SK-N-SH (cell line): ENCODE data around the gene ARHGAP26. TPM values are rescaled to one million over a fixed set of nuclear protein-coding genes. Genes with fewer than 3 reads are reported as not detected.

ENCODE experiments used
- CTCF ChIA-PET: fragments of 300-600, 350-600 bp; formaldehyde crosslinking; extraction: SDS; loops from one replicate; lab custom pipeline; 2021; lab: Yijun Ruan, JAX
- POLR2A ChIA-PET: fragments of 350-600 bp; sonication (Branson Sonifier 250); formaldehyde crosslinking; extraction: SDS; loops from one replicate; lab custom pipeline; 2020; ENCODE audit warnings: antibody characterized with exemption, inconsistent platforms; lab: Yijun Ruan, JAX
- DNase-seq: peaks from one replicate; pipeline ENCODE4 v3.0.0; 2012
- H2AFZ ChIP-seq: fragments of 200-600 bp; sonication (generic); 2 replicates; pipeline ENCODE4 v1.8.1; 2016; ENCODE audit warnings: antibody characterized with exemption, mild to moderate bottlenecking, low read depth
- H3F3A ChIP-seq: fragments of 200-600 bp; sonication (generic); replicated peaks from 2 replicates; pipeline ENCODE3; 2016; ENCODE audit warnings: antibody characterized with exemption, mild to moderate bottlenecking; ENCODE audit not compliant: insufficient read depth
- H3K27ac ChIP-seq, 2 experiments: fragments of 200-500 bp in 1 of 2; fragments of 200-600 bp in 1 of 2; sonication (Bioruptor generic) in 1 of 2; sonication (generic), shearing (Covaris generic) in 1 of 2; 2 replicates each; pipeline versions ENCODE4 v1.5.1 to v1.6.1; 2014 to 2016; ENCODE audit warnings: low read depth in 2 of 2, inconsistent platforms in 1 of 2, low read length in 1 of 2, mild to moderate bottlenecking in 1 of 2, mixed read lengths in 1 of 2
- H3K27me3 ChIP-seq: fragments of 200-600 bp; sonication (generic), shearing (Covaris generic); 2 replicates; pipeline ENCODE4 v1.6.1; 2016; ENCODE audit warnings: mixed run types; ENCODE audit not compliant: insufficient read depth
- H3K36me3 ChIP-seq, 2 experiments: fragments of 200-500 bp in 1 of 2; fragments of 200-600 bp in 1 of 2; sonication (Bioruptor generic) in 1 of 2; sonication (generic) in 1 of 2; replicated peaks in 1 of 2; 2 replicates each; pipeline versions ENCODE3 to v1.5.1; 2014 to 2016; ENCODE audit warnings: low read length in 1 of 2, mild to moderate bottlenecking in 1 of 2; ENCODE audit not compliant: insufficient read depth in 2 of 2, control insufficient read depth in 1 of 2
- H3K4me1 ChIP-seq, 2 experiments: fragments of 200-500 bp in 1 of 2; fragments of 200-600 bp in 1 of 2; sonication (Bioruptor generic) in 1 of 2; sonication (generic), shearing (Covaris generic) in 1 of 2; 2 replicates each; pipeline versions ENCODE4 v1.5.1 to v1.6.1; 2014 to 2016; ENCODE audit warnings: low read depth in 1 of 2, low read length in 1 of 2, mixed run types in 1 of 2; ENCODE audit not compliant: insufficient read depth in 2 of 2, control insufficient read depth in 1 of 2
- H3K4me2 ChIP-seq: fragments of 200-600 bp; sonication (generic), shearing (Covaris generic); 2 replicates; pipeline ENCODE4 v1.6.1; 2017; ENCODE audit warnings: mixed run types
- H3K4me3 ChIP-seq, 2 experiments: fragments of 200-500 bp in 1 of 2; fragments of 200-600 bp in 1 of 2; sonication (Bioruptor generic) in 1 of 2; sonication (generic), shearing (Covaris generic) in 1 of 2; 2 replicates each; pipeline versions ENCODE4 v1.5.1 to v1.8.1; 2014 to 2016; ENCODE audit warnings: low read depth in 2 of 2, inconsistent platforms in 1 of 2, low read length in 1 of 2, mild to moderate bottlenecking in 1 of 2, mixed read lengths in 1 of 2, moderate library complexity in 1 of 2
- H3K79me2 ChIP-seq: fragments of 200-600 bp; sonication (generic); 2 replicates; pipeline ENCODE4 v1.8.1; 2017; ENCODE audit warnings: mild to moderate bottlenecking; ENCODE audit not compliant: insufficient read depth
- H3K9ac ChIP-seq: fragments of 200-600 bp; sonication (generic); 2 replicates; pipeline ENCODE4 v1.6.1; 2017; ENCODE audit warnings: mixed run types
- H3K9me2 ChIP-seq: fragments of 200-600 bp; sonication (generic); 2 replicates; pipeline ENCODE4 v1.6.1; 2017; ENCODE audit warnings: mixed run types
- H3K9me3 ChIP-seq: fragments of 200-600 bp; sonication (generic); 2 replicates; pipeline ENCODE4 v1.6.1; 2017; ENCODE audit warnings: mixed run types, mild to moderate bottlenecking, moderate library complexity
- H4K20me1 ChIP-seq: fragments of 200-600 bp; sonication (generic); 2 replicates; pipeline ENCODE4 v1.6.1; 2017; ENCODE audit warnings: mild to moderate bottlenecking, mixed run types; ENCODE audit not compliant: insufficient read depth
- CTCF ChIP-seq: fragments of 200-600 bp; sonication (generic); IDR thresholded peaks from 2 replicates; pipeline ENCODE4 v1.6.1; 2017; ENCODE audit warnings: antibody characterized with exemption, mild to moderate bottlenecking, moderate library complexity
- EZH2phosphoT487 ChIP-seq: fragments of 200-600 bp; sonication (generic); IDR thresholded peaks from 2 replicates; pipeline ENCODE4 v1.6.1; 2017; ENCODE audit warnings: low read depth, mixed run types, mild to moderate bottlenecking, antibody characterized with exemption, moderate library complexity, borderline replicate concordance
- FOXJ3 ChIP-seq: sonication (generic); formaldehyde crosslinking; IDR thresholded peaks from 2 replicates; pipeline ENCODE4 v1.5.1; 2020; ENCODE audit warnings: mild to moderate bottlenecking, missing genetic modification reagents
- FOXM1 ChIP-seq: IDR thresholded peaks from 2 replicates; pipeline ENCODE4 v1.4.0; 2012; ENCODE audit warnings: low read depth, mild to moderate bottlenecking
- JUND ChIP-seq: IDR thresholded peaks from 2 replicates; pipeline ENCODE4 v1.4.0; 2012
- MXI1 ChIP-seq: IDR thresholded peaks from 2 replicates; pipeline ENCODE4 v1.6.1; 2012; ENCODE audit warnings: mild to moderate bottlenecking, low read depth, low read length, improper control_type of control experiment
- PBX3 ChIP-seq: IDR thresholded peaks from 2 replicates; pipeline ENCODE4; 2012
- POLR2AphosphoS5 ChIP-seq: IDR thresholded peaks from 2 replicates; pipeline ENCODE4 v1.6.1; 2012; ENCODE audit warnings: low read depth, low read length
- TAF1 ChIP-seq: IDR thresholded peaks from 2 replicates; pipeline ENCODE4 v1.6.1; 2012; ENCODE audit warnings: low read depth, mild to moderate bottlenecking, low read length, moderate library complexity, borderline replicate concordance
- USF2 ChIP-seq: fragments of 150-350 bp; IDR thresholded peaks from 2 replicates; pipeline ENCODE4 v1.6.1; 2017; ENCODE audit warnings: antibody characterized with exemption, low read length, low read depth, borderline replicate concordance
- WGBS: methylation state at CpG from one replicate; pipeline ENCODE4 v1.1.6; 2017; ENCODE audit warnings: low lambda C conversion rate; 5-methylcytosine and 5-hydroxymethylcytosine counted together
- polyA plus RNA-seq, 3 experiments: library from polyadenylated mRNA; depleted of rRNA; stranded (reverse); fragments of >200 nt; gene quantifications; 2 replicates each; pipeline ENCODE4 v1.2.3, GENCODE V29; 2012

Gene ARHGAP26
- polyA plus RNA-seq, 1 of the 3 experiments (the other 2 are of a cell fraction) = 6.1 TPM

- TF ChIP-seq POLR2AphosphoS5 = no peak
- no peak for TF ChIP-seq CTCF
- TF ChIP-seq, all 33 proteins: peak for 0
These were observed 64.3 kb downstream of the ARHGAP26 start (continued) for GRCh38 chr5:142834504-142834903.

GRCh38 chr5:142835540-142835939, 65.4 kb downstream of the ARHGAP26 start:
- TF ChIP-seq JUND (no peak), PBX3 (no peak), EZH2phosphoT487 (no peak), FOXM1 (no peak), MXI1 (no peak), USF2 (no peak), CTCF (no peak), FOXJ3 (CRISPR knock-in tag) (no peak), TAF1 (no peak)
- no peak for DNase-seq
- no peak overlapping the region for H3K4me2 ChIP-seq
- ChIA-PET POLR2A (no interaction called here), CTCF (no interaction called here)
- no peaks in the 10 kb centered on the region for H3K27me3 ChIP-seq
- H3K9me3 ChIP-seq = no peaks in the 10 kb centered on the region
- no peaks in the 10 kb centered on the region for H3K79me2 ChIP-seq
- peaks cover 0 to 25% of the 10 kb centered on the region in 2 experiments; a peak in 2 of 4 replicates for H3K4me1 ChIP-seq
- no peaks in the 10 kb centered on the region for H4K20me1 ChIP-seq
- peaks cover 7% of the 10 kb centered on the region for H3F3A ChIP-seq
- H3K4me3 ChIP-seq = no peak overlapping the region
- 86% methylated on average over 1 of the region's 1 CpG for WGBS
- no peaks in the 10 kb centered on the region for H3K9me2 ChIP-seq
- H2AFZ ChIP-seq = no peak overlapping the region
- no peak overlapping the region for H3K27ac ChIP-seq
- H3K9ac ChIP-seq = no peak overlapping the region
- no peaks in the 10 kb centered on the region for H3K36me3 ChIP-seq
